ENCODE results near the gene MYBPC2.

The MYBPC2 gene

DNA sequence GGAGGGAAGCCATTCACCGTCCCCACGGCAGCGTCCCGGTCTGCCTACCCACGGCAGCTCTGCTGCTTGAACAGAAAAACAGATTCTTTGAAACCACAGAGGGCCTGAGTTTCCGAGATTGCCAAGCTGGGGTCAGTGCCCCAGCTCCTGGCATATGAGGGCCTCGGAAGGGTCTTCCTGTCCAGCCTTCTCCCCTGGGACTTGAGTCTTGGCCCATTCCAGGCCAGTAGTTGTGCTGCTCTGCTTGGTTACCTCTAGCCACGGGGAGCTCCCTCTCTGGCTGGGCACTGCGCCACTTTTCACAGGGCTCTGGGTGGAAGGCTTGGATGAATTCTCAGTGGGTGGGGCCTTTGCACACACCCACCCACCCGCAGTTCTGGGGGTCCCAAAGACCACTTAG, 22.6 kb upstream of the MYBPC2 start:
- DNase-seq (ENCODE audit: low read depth), result no peak

- no peak for DNase-seq (ENCODE audit: low read depth)
These were observed 20.3 kb upstream of the MYBPC2 start for GRCh38 chr19:50412419-50412818.

GRCh38 chr19:50413096-50413495, 19.6 kb upstream of the MYBPC2 start:
- no peak for DNase-seq (ENCODE audit: low read depth)

DNA sequence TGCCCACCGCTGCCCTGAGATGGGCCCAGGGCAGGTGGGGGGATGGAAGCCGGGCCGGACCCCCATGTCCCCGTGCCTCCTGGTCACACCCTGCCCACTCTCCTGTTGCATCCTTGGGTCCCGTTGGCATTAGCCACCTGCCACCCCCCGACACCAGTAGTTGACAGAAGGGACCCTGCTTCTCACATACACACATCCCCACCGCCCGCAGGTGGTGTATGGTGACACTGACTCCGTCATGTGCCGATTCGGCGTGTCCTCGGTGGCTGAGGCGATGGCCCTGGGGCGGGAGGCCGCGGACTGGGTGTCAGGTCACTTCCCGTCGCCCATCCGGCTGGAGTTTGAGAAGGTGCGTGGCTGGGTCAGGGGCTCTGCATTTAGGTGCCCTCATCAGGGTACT, 19.2 kb upstream of the MYBPC2 start:
- DNase-seq (ENCODE audit: low read depth), result no peak

- DNase-seq (ENCODE audit: low read depth), result peak; percentile 61
These were observed 17.6 kb upstream of the MYBPC2 start for GRCh38 chr19:50414864-50415660.

DNA sequence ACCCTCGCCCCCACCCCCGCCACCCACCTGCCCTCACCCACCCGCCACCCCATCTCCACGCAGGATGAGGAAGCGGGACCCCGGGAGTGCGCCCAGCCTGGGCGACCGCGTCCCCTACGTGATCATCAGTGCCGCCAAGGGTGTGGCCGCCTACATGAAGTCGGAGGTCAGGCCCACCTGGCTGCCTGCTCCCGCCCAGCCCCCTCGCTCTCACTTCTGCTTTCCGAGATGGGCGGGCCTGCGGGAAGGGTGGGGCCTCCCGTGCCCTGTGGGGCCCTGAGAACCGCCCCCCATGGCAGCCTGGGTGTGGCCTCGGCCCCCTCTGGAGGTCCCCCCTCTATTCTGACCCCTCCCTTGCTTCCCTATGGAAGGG, 17.0 kb upstream of the MYBPC2 start:
- DNase-seq (ENCODE audit: low read depth), result no peak

- no peak for DNase-seq (ENCODE audit: low read depth)
These were observed 16.4 kb upstream of the MYBPC2 start for GRCh38 chr19:50416034-50416977.

DNA sequence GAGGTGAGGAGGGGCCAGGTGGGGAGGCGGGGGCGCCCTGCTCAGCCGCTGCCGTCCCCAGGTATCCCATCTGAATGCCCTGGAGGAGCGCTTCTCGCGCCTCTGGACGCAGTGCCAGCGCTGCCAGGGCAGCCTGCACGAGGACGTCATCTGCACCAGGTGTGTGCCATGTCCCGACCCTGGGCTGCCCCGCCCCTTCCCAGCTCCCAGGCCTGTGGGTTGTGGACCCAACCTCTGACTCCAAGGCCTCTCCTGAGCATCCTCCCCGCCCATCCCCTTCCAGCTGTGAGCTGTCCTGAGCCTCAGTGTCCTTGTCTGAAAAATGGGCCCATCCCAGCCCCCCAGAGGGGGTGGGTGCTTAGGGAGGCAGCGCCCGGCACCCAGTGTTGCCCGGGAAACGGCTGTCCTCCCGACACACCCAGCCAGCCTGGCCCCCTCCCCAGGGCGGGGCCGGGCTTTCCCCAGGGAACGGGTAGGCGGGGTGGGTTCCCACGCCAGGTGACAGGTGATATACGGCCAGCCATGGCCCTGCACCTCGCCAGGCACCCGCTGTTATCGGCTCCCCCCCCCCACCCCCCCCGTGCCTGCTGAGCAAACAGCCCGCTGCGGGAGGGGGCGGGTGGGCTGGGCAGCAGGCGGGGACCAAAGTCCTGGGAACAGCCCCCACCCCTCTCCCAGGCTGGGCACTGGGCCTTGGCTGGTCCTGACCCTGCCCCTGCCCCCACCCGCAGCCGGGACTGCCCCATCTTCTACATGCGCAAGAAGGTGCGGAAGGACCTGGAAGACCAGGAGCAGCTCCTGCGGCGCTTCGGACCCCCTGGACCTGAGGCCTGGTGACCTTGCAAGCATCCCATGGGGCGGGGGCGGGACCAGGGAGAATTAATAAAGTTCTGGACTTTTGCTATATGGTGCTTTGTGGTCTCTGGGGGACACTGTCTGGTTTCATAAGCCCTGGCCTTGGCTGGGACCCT, 15.3 kb upstream of the MYBPC2 start:
- no peak for DNase-seq (ENCODE audit: low read depth)

DNA sequence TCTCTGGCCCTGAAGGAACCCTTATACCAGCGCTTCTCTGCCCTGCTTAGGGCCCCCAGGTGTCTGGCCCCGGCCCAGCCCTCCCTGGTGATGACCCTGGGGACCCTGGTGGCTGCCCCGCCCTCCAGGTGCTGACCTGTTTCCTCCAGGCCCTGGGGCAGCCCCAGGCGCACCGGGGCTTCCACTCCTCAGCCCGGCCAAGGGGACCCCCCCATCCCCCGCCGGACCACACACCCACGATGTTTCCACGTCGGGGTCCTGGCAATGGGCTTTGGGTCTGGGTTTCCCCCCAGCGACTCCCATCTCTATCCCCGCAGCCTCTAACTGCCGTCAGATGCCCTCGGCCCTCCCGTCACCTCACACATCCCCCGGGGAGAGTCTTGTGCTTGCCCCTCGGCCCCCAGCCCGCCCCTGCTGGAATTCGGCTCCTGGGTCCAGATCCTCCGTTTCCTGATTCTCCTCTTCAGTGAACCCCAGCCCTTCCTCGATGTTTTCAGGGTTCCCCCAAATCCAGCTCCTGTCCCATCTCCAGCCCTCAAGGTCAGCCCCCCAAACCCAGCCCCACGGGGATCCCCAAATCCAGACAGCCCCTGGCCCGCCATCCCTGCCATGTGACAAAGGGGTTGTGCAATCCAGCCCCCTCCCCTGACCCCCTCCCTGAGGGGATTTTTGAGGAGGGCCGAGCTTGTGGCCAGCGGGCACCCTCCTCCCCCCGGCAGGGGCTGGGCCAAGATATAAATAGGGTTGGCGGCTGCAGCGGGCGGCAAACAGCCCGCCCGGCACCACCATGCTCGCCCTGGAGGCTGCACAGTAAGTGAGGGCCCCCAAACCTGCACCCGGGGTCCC, 14.3 kb upstream of the MYBPC2 start, which contains the start of gene SPIB:
Gene SPIB (plus strand): TSS at position 763 of the 846 bp plus-strand sequence. CDS start 25 bp downstream, at position 788.
- DNase-seq (ENCODE audit: low read depth), result no peak

DNA sequence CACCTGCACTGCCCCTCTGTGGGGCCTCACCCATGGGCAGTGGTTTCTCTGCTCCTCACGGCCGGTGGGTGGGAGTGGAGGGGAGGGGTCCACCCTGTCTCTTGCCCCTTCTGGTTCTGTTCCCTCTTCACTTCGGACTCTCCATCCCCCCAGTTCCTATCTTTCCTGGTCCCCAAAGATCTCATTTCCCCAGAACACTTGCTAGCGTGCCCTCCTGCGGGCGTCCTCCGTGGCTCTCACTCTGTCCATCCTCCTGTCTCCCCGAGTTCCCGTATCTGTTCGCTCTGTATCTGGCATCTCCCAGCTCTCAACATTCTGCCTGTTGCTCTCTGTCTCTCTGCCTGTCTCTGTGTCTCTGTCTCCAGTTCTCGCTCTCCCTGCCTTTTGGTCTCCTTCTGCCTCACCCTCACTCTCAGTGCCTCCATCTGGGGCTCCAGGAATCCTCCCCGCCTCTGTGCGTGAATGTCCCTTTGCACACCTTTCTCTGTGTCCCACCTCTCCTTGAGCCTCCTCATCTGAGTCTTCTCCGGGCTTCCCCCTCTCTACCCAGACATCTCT, 13.6 kb upstream of the MYBPC2 start:
- DNase-seq (ENCODE audit: low read depth), result no peak

GRCh38 chr19:50419580-50420035, 13.1 kb upstream of the MYBPC2 start:
- DNase-seq (ENCODE audit: low read depth), result no peak

GRCh38 chr19:50420127-50420526, 12.6 kb upstream of the MYBPC2 start:
- DNase-seq (ENCODE audit: low read depth), result no peak

- no peak for DNase-seq (ENCODE audit: low read depth)
These were observed 11.9 kb upstream of the MYBPC2 start for GRCh38 chr19:50420808-50421207.

DNA sequence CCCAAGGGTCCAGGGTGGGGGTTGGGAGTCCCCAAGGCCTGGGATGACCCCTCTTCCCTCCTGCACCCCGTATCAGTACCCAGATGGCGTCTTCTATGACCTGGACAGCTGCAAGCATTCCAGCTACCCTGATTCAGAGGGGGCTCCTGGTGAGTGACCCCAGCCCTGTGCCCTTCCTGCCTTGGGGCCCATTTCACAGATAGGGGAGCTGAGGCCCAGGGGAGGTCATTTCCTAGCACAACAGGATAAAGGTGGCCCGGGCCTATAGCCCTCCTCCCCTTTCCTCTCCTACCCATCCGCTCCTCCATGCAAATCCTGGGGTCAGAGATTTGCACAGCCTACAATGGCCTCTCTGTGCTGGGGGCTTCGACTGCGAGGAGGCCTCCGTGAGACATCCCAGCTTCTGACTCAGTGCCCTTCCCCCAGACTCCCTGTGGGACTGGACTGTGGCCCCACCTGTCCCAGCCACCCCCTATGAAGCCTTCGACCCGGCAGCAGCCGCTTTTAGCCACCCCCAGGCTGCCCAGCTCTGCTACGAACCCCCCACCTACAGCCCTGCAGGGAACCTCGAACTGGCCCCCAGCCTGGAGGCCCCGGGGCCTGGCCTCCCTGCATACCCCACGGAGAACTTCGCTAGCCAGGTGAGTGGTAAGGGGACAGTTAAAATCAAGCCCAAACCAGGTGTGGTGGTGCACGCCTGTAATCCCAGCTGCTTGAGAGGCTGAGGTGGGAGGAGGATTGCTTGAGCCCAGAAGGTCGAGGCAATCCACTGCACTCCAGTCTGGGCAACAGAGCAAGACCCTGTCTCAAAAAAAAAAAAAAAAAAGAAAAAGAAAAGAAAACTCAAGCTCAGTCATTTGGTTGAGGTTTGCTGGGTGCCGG, 10.1 kb upstream of the MYBPC2 start:
- DNase-seq (ENCODE audit: low read depth), result no peak

- DNase-seq (ENCODE audit: low read depth), result no peak
These were observed 9.2 kb upstream of the MYBPC2 start for GRCh38 chr19:50423279-50424113.

DNA sequence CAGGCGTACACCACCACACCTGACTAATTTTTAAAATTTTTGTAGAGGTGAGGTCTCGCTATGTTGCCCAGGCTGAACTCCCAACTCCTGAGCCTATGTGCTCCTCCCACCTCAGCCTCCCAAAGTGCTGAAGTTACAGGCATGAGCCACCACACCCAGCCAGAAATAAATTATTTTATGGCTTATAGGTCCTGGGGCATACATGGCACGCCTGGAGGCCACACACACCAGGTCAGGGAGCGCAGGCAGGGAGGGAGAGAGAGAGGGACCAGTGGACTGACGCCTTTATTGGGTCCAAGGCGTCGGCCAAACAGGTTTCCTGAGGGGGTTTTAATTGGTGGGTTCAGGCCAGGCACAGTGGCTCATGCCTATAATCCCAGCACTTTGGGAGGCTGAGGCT, 7.1 kb upstream of the MYBPC2 start:
- no peak for DNase-seq (ENCODE audit: low read depth)

DNA sequence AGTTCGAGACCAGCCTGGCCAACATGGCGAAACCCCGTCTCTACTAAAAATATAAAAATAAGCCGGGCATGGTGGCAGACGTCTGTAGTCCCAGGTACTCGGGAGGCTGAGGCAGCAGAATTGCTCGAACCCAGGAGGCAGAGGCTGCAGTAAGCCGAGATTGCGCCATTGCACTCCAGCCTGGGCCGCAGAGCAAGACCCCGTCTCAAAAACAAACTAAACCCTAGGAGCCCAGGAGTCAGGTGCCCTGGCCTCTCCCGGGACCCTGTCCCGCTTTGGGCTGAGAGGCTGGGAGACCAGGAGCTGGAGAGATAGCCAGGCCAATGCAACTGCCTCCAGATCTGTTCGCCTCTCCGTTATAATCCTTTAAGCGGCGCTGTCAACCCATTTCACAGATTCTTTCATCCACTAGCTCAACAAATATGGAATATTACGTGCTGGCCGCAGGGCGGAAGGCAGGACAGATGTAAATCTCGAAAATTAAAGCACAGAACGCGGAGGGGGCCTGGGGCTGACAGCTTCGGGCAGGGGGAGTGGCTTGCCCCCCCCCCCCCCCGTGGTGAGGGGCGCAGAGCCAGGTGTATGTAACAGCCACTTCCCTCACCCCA, 5.3 kb upstream of the MYBPC2 start:
- no peak for DNase-seq (ENCODE audit: low read depth)

GRCh38 chr19:50427997-50428425, 4.7 kb upstream of the MYBPC2 start:
- no peak for DNase-seq (ENCODE audit: low read depth)
